Astrocyte of the cerebellum (primary cell): ENCODE results near the gene MMP3.

Experiments used
- DNase-seq: peaks from one replicate; pipeline ENCODE4 v3.0.0-alpha.2; 2011; ENCODE audit warnings: low read depth
- H3K4me3 ChIP-seq: 2 replicates; pipeline ENCODE4 v1.5.1; 2011; ENCODE audit warnings: mild to moderate bottlenecking, low read depth, low read length, moderate library complexity
- CTCF ChIP-seq: IDR thresholded peaks from 2 replicates; pipeline ENCODE4 v1.5.1; 2012; ENCODE audit warnings: low read length, low read depth, moderate library complexity, mild to moderate bottlenecking; ENCODE audit errors: missing control alignments
- in situ Hi-C: cut with HindIII; loops from 2 replicates; pipeline ENCODE4 v1.10.0; 2017; ENCODE audit warnings: low sequenced_read_pairs

MMP3 gene

GRCh38 chr11:102843489-102843888 is at the start of gene MMP3:
Gene MMP3 (minus strand): TSS chr11:102843609. CDS start chr11:102843546, 63 bp downstream.
- TF ChIP-seq CTCF: no peak
- H3K4me3 ChIP-seq: no peak within 1 kb of the TSS
- no peak for DNase-seq
- in situ Hi-C loops: no loop called here

- peak; percentile 3 for TF ChIP-seq CTCF
- no peak overlapping the region for H3K4me3 ChIP-seq
- peak; percentile 8 for DNase-seq
- in situ Hi-C loops: no loop called here
Observed at GRCh38 chr11:102891736-102892135, 48.3 kb upstream of the MMP3 start.

DNA sequence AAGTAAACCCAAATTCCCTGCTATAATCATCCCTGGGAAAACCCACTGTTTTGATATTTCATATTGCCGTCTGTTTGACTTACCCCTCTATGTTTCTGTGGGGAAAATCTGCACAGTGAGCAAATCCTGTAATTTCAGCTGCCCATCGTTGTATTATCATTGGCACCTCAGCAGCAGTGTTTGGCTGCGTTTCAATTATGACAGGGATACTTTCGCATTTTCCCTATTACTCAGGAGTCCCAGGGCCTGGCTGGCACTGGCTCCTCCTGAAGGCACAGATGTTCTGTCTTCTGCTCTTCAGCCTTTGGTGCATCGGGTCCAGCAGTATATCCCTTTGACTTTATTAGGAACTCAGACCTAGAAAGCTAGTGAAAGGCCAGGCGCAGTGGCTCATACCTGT is 43.6 kb upstream of the MMP3 start:
- DNase-seq: peak; percentile 12
- in situ Hi-C loops: no loop called here
- TF ChIP-seq CTCF: no peak
- H3K4me3 ChIP-seq: no peak overlapping the region

- no peak for DNase-seq
- no peak overlapping the region for H3K4me3 ChIP-seq
- TF ChIP-seq CTCF: no peak
- in situ Hi-C loops: no loop called here
Observed at GRCh38 chr11:102883141-102883540, 39.7 kb upstream of the MMP3 start.

GRCh38 chr11:102882389-102883024 is 39.1 kb upstream of the MMP3 start:
- in situ Hi-C loops: no loop called here
- no peak for DNase-seq
- no peak for TF ChIP-seq CTCF
- no peak overlapping the region for H3K4me3 ChIP-seq

GRCh38 chr11:102879801-102880200 is 36.4 kb upstream of the MMP3 start:
- TF ChIP-seq CTCF: no peak
- DNase-seq: no peak
- in situ Hi-C loops: no loop called here
- H3K4me3 ChIP-seq: no peak overlapping the region
